WTC11 (cell line): Measurements from ENCODE around the gene YEATS2.

Experiments used
- ETV6 ChIP-seq: sonication (generic); formaldehyde crosslinking; IDR thresholded peaks from 2 replicates; pipeline ENCODE4 v1.8.1; 2022; ENCODE audit warnings: mild to moderate bottlenecking, missing genetic modification reagents
- TF ChIP-seq, protein P1 (sequence below): fragments of 200-600 bp; IDR thresholded peaks from 2 replicates; pipeline ENCODE4 v1.8.0; 2022; ENCODE audit warnings: antibody characterized with exemption
- TF ChIP-seq, protein P2 (sequence below): sonication (generic); formaldehyde crosslinking; IDR thresholded peaks from 2 replicates; pipeline ENCODE4 v1.8.0; 2022; ENCODE audit warnings: mild to moderate bottlenecking, missing genetic modification reagents

DNA sequence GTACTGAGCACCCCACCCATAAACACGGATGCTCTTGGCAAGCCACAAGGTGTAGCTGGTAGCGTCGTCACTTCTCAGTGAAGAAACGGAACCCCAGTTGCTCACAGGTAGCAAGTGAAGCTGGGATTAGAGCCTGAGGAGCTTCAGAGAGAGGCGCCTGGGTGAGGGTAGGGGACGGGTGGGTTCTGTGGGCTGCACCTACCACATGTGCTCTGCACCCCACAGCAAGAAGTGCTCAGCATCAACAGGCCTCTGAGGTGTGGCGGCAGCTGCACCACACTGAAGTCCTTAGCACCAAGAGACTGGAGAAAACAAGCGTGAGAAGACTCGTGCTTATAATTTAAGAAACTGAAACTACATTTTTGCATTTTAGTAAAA lies 118.0 kb downstream of the YEATS2 start:
- TF ChIP-seq, protein P1, sequence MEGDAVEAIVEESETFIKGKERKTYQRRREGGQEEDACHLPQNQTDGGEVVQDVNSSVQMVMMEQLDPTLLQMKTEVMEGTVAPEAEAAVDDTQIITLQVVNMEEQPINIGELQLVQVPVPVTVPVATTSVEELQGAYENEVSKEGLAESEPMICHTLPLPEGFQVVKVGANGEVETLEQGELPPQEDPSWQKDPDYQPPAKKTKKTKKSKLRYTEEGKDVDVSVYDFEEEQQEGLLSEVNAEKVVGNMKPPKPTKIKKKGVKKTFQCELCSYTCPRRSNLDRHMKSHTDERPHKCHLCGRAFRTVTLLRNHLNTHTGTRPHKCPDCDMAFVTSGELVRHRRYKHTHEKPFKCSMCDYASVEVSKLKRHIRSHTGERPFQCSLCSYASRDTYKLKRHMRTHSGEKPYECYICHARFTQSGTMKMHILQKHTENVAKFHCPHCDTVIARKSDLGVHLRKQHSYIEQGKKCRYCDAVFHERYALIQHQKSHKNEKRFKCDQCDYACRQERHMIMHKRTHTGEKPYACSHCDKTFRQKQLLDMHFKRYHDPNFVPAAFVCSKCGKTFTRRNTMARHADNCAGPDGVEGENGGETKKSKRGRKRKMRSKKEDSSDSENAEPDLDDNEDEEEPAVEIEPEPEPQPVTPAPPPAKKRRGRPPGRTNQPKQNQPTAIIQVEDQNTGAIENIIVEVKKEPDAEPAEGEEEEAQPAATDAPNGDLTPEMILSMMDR, result no peak
- TF ChIP-seq, protein P2, sequence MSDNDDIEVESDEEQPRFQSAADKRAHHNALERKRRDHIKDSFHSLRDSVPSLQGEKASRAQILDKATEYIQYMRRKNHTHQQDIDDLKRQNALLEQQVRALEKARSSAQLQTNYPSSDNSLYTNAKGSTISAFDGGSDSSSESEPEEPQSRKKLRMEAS (CRISPR knock-in tag), result no peak
- no peak for TF ChIP-seq ETV6 (CRISPR knock-in tag)
